ENCODE data around the gene SMKR1. TPM values are rescaled to one million over a fixed set of nuclear protein-coding genes. Genes with fewer than 3 reads are reported as not detected.

Gene SMKR1
- total RNA-seq, 1 experiment from 2014 or later, result 1.4 TPM

DNA sequence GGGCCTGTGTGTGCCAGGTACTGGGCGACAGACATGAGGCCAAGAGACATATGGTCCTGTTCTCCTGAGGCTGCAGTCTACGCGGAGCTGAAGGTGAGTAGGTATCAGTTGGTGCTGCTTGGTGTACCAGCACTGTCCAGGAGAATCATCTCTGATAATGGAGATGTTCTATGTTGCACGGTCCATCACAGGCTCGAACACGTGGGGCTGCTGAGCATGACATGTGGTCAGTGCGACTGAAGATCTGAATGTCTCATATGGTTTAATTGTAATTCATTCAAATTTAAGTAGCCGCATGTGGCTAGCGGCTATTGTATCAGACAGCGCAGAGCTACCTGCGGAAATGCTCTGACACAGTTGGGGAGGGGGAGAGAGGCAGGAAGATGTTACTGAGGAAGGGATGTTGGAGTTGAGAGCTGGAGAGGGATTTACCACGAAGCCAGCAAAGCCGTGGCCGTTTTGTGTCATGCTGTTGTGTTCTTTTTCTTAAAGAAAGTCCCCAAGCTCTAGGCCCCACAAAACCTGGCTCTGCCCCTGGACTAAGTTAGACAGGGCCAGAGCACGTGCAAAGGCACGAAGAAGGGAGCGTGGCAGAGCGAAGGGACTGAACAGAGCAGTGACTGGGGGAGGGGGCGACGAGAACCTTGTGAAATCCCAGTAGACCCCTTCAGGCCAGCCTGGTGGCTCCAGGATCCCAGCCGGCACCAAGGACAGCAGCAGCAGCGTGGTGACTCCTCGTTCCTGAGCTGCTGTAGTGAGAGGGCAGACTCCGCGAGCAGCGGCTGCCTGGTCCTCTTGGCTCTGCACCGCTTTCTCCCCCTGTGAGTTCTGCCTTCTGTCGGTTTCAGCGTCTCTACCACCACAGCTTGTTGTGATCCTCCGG lies 20.0 kb downstream of the SMKR1 start:
- in situ Hi-C loops (cut with HindIII; ENCODE audit: low pct_unique_long_range_greater_than_20kb, low sequenced_read_pairs) (no loop called here), intact Hi-C loops (cut with micrococcal nuclease; ENCODE audit: unreplicated experiment) (no loop called here)
- no peak overlapping the region for H3K4me3 ChIP-seq (ENCODE audit: low read depth in 2 of 2, low read length in 2 of 2)
- DNase-seq (ENCODE audit: low read depth, low spot score) (no peak), ATAC-seq (peak; percentile 64; the same call in 1 of the 2 replicates)
- H3K36me3 ChIP-seq (ENCODE audit: control insufficient read depth, insufficient read depth, low read length), result no peaks in the 10 kb centered on the region
- H3K27ac ChIP-seq (ENCODE audit: low read length), result no peak overlapping the region
- H3K27me3 ChIP-seq (ENCODE audit: control insufficient read depth, insufficient read depth, low read length), result no peaks in the 10 kb centered on the region
- ChIA-PET CTCF (no interaction called here), POLR2A (no interaction called here)
- no peaks in the 10 kb centered on the region for H3K9me3 ChIP-seq (ENCODE audit: control insufficient read depth, insufficient read depth, low read depth, low read length)
- BruUV-seq (replicated peaks), result no TSS peak
- TF ChIP-seq, protein P1, sequence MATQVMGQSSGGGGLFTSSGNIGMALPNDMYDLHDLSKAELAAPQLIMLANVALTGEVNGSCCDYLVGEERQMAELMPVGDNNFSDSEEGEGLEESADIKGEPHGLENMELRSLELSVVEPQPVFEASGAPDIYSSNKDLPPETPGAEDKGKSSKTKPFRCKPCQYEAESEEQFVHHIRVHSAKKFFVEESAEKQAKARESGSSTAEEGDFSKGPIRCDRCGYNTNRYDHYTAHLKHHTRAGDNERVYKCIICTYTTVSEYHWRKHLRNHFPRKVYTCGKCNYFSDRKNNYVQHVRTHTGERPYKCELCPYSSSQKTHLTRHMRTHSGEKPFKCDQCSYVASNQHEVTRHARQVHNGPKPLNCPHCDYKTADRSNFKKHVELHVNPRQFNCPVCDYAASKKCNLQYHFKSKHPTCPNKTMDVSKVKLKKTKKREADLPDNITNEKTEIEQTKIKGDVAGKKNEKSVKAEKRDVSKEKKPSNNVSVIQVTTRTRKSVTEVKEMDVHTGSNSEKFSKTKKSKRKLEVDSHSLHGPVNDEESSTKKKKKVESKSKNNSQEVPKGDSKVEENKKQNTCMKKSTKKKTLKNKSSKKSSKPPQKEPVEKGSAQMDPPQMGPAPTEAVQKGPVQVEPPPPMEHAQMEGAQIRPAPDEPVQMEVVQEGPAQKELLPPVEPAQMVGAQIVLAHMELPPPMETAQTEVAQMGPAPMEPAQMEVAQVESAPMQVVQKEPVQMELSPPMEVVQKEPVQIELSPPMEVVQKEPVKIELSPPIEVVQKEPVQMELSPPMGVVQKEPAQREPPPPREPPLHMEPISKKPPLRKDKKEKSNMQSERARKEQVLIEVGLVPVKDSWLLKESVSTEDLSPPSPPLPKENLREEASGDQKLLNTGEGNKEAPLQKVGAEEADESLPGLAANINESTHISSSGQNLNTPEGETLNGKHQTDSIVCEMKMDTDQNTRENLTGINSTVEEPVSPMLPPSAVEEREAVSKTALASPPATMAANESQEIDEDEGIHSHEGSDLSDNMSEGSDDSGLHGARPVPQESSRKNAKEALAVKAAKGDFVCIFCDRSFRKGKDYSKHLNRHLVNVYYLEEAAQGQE (IDR thresholded peaks at IDR 0.05; ENCODE audit: insufficient read depth in 1 of 2, low read depth in 2 of 2, low read length in 1 of 2), result peak; percentile 82 to 90
- TF ChIP-seq SIN3A (IDR thresholded peaks at IDR 0.05; ENCODE audit: borderline replicate concordance, insufficient read depth, low read depth, low read length), result no peak
- H3K4me1 ChIP-seq (ENCODE audit: control insufficient read depth, insufficient read depth, low read length), result no peaks in the 10 kb centered on the region

DNA sequence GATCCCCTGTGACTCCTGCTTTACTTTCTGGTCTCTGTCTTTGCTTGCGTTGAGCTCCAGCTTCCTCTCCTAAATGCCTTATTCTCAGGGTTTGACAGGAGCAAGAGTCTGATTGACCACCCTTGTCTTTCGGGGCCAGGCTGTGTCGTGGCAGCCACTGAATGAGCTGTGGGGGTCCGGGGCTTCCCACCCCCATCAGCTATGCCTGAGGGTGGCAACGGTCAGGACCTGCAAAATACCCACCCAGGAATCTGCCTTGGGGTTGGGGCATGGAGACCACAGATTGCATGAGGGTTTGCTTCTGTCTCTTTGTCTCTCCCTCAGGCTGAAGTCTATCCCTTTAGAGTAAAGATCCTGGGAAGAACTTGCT lies 20.6 kb downstream of the SMKR1 start:
- intact Hi-C loops (cut with micrococcal nuclease; ENCODE audit: unreplicated experiment), result no loop called here
- BruUV-seq (replicated peaks), result no TSS peak
- Histone ChIP-seq H3K4me1 (ENCODE audit: control insufficient read depth, insufficient read depth, low read length) (no peaks in the 10 kb centered on the region), H3K27me3 (ENCODE audit: control insufficient read depth, insufficient read depth, low read length) (no peaks in the 10 kb centered on the region), H3K4me3 (ENCODE audit: low read depth in 2 of 2, low read length in 2 of 2) (no peak overlapping the region), H3K27ac (ENCODE audit: low read length) (no peak overlapping the region), H3K36me3 (ENCODE audit: control insufficient read depth, insufficient read depth, low read length) (no peaks in the 10 kb centered on the region), H3K9me3 (ENCODE audit: control insufficient read depth, insufficient read depth, low read depth, low read length) (no peaks in the 10 kb centered on the region)
- DNase-seq (ENCODE audit: low read depth, low spot score) (no peak), ATAC-seq (no peak)
- CTCF ChIA-PET, result no interaction called here
- in situ Hi-C loops (cut with HindIII; ENCODE audit: low pct_unique_long_range_greater_than_20kb, low sequenced_read_pairs), result no loop called here
- POLR2A ChIA-PET, result no interaction called here
- TF ChIP-seq POLR2AphosphoS5 (IDR thresholded peaks at IDR 0.05; ENCODE audit: low read depth, low read length) (no peak), SIN3A (IDR thresholded peaks at IDR 0.05; ENCODE audit: borderline replicate concordance, insufficient read depth, low read depth, low read length) (no peak), TCF7L2 (IDR thresholded peaks at IDR 0.05; ENCODE audit: low read depth, low read length) (no peak)
- TF ChIP-seq, protein P2, sequence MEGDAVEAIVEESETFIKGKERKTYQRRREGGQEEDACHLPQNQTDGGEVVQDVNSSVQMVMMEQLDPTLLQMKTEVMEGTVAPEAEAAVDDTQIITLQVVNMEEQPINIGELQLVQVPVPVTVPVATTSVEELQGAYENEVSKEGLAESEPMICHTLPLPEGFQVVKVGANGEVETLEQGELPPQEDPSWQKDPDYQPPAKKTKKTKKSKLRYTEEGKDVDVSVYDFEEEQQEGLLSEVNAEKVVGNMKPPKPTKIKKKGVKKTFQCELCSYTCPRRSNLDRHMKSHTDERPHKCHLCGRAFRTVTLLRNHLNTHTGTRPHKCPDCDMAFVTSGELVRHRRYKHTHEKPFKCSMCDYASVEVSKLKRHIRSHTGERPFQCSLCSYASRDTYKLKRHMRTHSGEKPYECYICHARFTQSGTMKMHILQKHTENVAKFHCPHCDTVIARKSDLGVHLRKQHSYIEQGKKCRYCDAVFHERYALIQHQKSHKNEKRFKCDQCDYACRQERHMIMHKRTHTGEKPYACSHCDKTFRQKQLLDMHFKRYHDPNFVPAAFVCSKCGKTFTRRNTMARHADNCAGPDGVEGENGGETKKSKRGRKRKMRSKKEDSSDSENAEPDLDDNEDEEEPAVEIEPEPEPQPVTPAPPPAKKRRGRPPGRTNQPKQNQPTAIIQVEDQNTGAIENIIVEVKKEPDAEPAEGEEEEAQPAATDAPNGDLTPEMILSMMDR (IDR thresholded peaks at IDR 0.05), result no peak
- TF ChIP-seq, protein P1 (IDR thresholded peaks at IDR 0.05; ENCODE audit: insufficient read depth in 1 of 2, low read depth in 2 of 2, low read length in 1 of 2), result no peak

Data from Panc1 (cell line).